GM23338 (cell line): ENCODE results near the gene IWS1. TPM values are rescaled to one million over a fixed set of nuclear protein-coding genes. Genes with fewer than 3 reads are reported as not detected.

Source experiments
- ATAC-seq: fragments of 200-7000 bp; cut with Tn5 transposase; 3 replicates; pipeline ENCODE4 v1.9.1; 2020
- DNase-seq: peaks from one replicate; pipeline ENCODE4 v3.0.0-alpha.2; 2015; ENCODE audit warnings: low spot score
- H2AFZ ChIP-seq: fragments of 200-600 bp; sonication (generic); 2 replicates; pipeline ENCODE4 v1.8.0; 2016; ENCODE audit warnings: antibody characterized with exemption, mild to moderate bottlenecking, moderate library complexity
- H3F3A ChIP-seq: fragments of 200-600 bp; sonication (generic); replicated peaks from 2 replicates; pipeline ENCODE4 v1.8.0; 2017; ENCODE audit warnings: antibody characterized with exemption, mixed run types, low read depth
- H3K27ac ChIP-seq: fragments of 200-600 bp; sonication (generic); 2 replicates; pipeline ENCODE4 v1.6.1; 2016; ENCODE audit warnings: low read depth
- H3K27me3 ChIP-seq: fragments of 200-600 bp; sonication (generic); 2 replicates; pipeline ENCODE4 v1.8.0; 2016; ENCODE audit warnings: mild to moderate bottlenecking, mixed run types, moderate library complexity; ENCODE audit not compliant: insufficient read depth
- H3K36me3 ChIP-seq: fragments of 200-600 bp; sonication (generic); 2 replicates; pipeline ENCODE4 v1.8.0; 2016; ENCODE audit warnings: mild to moderate bottlenecking; ENCODE audit not compliant: insufficient read depth
- H3K4me1 ChIP-seq: fragments of 200-600 bp; sonication (generic); 2 replicates; pipeline ENCODE4 v1.8.0; 2016; ENCODE audit warnings: mild to moderate bottlenecking, moderate library complexity; ENCODE audit not compliant: insufficient read depth
- H3K4me2 ChIP-seq: fragments of 200-600 bp; sonication (generic); 2 replicates; pipeline ENCODE4 v1.7.1; 2017; ENCODE audit warnings: mixed run types
- H3K4me3 ChIP-seq: fragments of 200-600 bp; sonication (generic); 2 replicates; pipeline ENCODE4 v1.6.1; 2016; ENCODE audit warnings: mixed run types
- H3K79me2 ChIP-seq: fragments of 200-600 bp; sonication (generic); replicated peaks from 2 replicates; pipeline ENCODE4 v1.8.0; 2017; ENCODE audit warnings: mild to moderate bottlenecking; ENCODE audit not compliant: insufficient read depth
- H3K9me2 ChIP-seq: fragments of 200-600 bp; sonication (generic); 2 replicates; pipeline ENCODE4 v1.8.0; 2017; ENCODE audit not compliant: insufficient read depth
- H4K20me1 ChIP-seq: fragments of 200-600 bp; sonication (generic); replicated peaks from 2 replicates; pipeline ENCODE4 v1.8.0; 2017; ENCODE audit warnings: mild to moderate bottlenecking; ENCODE audit not compliant: insufficient read depth
- H3K27ac Mint-ChIP-seq: 2 replicates; pipeline ENCODE4 v1.8.0; 2020; ENCODE audit warnings: inconsistent platforms, mild to moderate bottlenecking, moderate library complexity, mixed read lengths
- H3K27me3 Mint-ChIP-seq: 3 replicates; pipeline ENCODE4 v1.8.0; 2022; ENCODE audit warnings: low read depth, mild to moderate bottlenecking, moderate library complexity, mixed read lengths, inconsistent platforms; ENCODE audit not compliant: insufficient read depth, poor library complexity
- H3K36me3 Mint-ChIP-seq: 3 replicates; pipeline ENCODE4 v1.8.0; 2021; ENCODE audit warnings: low read depth, mild to moderate bottlenecking, inconsistent platforms, moderate library complexity, mixed read lengths
- H3K4me1 Mint-ChIP-seq: 3 replicates; pipeline ENCODE4 v1.8.0; 2020; ENCODE audit warnings: mild to moderate bottlenecking, inconsistent platforms, mixed read lengths
- H3K4me3 Mint-ChIP-seq: 3 replicates; pipeline ENCODE4 v1.8.0; 2021; ENCODE audit warnings: moderate library complexity, mild to moderate bottlenecking, inconsistent platforms, mixed read lengths
- H3K9me3 Mint-ChIP-seq: 3 replicates; pipeline ENCODE4 v1.8.0; 2020; ENCODE audit warnings: moderate library complexity, mild to moderate bottlenecking, inconsistent platforms, mixed read lengths
- EZH2 ChIP-seq: fragments of 200-600 bp; sonication (generic); IDR thresholded peaks from one replicate; pipeline ENCODE4 v1.8.0; 2017; ENCODE audit warnings: antibody characterized with exemption, mild to moderate bottlenecking, low read depth; ENCODE audit not compliant: unreplicated experiment
- EZH2phosphoT487 ChIP-seq: fragments of 200-600 bp; sonication (generic); IDR thresholded peaks from one replicate; pipeline ENCODE4 v1.8.1; 2018; ENCODE audit warnings: antibody characterized with exemption; ENCODE audit not compliant: unreplicated experiment
- JUNB ChIP-seq: IDR thresholded peaks from one replicate; pipeline ENCODE4 v1.6.1; 2016; ENCODE audit warnings: antibody characterized with exemption; ENCODE audit not compliant: unreplicated experiment
- NANOG ChIP-seq: IDR thresholded peaks from 2 replicates; pipeline ENCODE4 v1.6.1; 2016; ENCODE audit warnings: antibody characterized with exemption, borderline replicate concordance
- STAT1 ChIP-seq: IDR thresholded peaks from one replicate; pipeline ENCODE4 v1.6.1; 2016; ENCODE audit warnings: antibody characterized with exemption; ENCODE audit not compliant: unreplicated experiment
- ZNF114 ChIP-seq: fragments of 250-450 bp; sonication (Bioruptor Pico); IDR thresholded peaks from 2 replicates; pipeline ENCODE4 v1.5.0; 2020; ENCODE audit warnings: mild to moderate bottlenecking, moderate library complexity
- ZNF331 ChIP-seq: fragments of 250-450 bp; sonication (Bioruptor Pico); IDR thresholded peaks from 2 replicates; pipeline ENCODE4 v1.5.0; 2020; ENCODE audit warnings: low read depth, mild to moderate bottlenecking, moderate library complexity
- polyA plus RNA-seq: library from polyadenylated mRNA; unstranded; fragments of >200 nt; fragmentation: Nextera tagmentation; extraction: Ambion mirVana; gene quantifications from 2 replicates; pipeline ENCODE4 v1.2.1, GENCODE V29; 2016
- total RNA-seq: library from RNA; depleted of rRNA; stranded (reverse); fragments of >200 nt; shearing (Covaris generic); gene quantifications from 2 replicates; pipeline ENCODE4 v1.2.3, GENCODE V29; 2014
- TF ChIP-seq, protein P1 (sequence below): IDR thresholded peaks from 2 replicates; pipeline ENCODE4 v1.6.1; 2016; ENCODE audit warnings: antibody characterized with exemption
- TF ChIP-seq, protein P2 (sequence below), 2 experiments: fragments of 200-600 bp in 1 of 2; sonication (generic) in 1 of 2; conservative IDR thresholded peaks; 2 replicates each; pipeline versions ENCODE4 v1.5.1 to v1.6.1; 2016 to 2017; ENCODE audit warnings: antibody characterized with exemption in 2 of 2, low read depth in 2 of 2, mild to moderate bottlenecking in 2 of 2, moderate library complexity in 1 of 2
- TF ChIP-seq, protein P3 (sequence below): fragments of 250-450 bp; sonication (Bioruptor Pico); IDR thresholded peaks from 2 replicates; pipeline ENCODE4 v1.5.0; 2020; ENCODE audit warnings: mild to moderate bottlenecking, moderate library complexity

The IWS1 gene
- total and polyA plus RNA-seq, 2 experiments from 2014 or later, result 82.8 to 97.2 TPM

DNA sequence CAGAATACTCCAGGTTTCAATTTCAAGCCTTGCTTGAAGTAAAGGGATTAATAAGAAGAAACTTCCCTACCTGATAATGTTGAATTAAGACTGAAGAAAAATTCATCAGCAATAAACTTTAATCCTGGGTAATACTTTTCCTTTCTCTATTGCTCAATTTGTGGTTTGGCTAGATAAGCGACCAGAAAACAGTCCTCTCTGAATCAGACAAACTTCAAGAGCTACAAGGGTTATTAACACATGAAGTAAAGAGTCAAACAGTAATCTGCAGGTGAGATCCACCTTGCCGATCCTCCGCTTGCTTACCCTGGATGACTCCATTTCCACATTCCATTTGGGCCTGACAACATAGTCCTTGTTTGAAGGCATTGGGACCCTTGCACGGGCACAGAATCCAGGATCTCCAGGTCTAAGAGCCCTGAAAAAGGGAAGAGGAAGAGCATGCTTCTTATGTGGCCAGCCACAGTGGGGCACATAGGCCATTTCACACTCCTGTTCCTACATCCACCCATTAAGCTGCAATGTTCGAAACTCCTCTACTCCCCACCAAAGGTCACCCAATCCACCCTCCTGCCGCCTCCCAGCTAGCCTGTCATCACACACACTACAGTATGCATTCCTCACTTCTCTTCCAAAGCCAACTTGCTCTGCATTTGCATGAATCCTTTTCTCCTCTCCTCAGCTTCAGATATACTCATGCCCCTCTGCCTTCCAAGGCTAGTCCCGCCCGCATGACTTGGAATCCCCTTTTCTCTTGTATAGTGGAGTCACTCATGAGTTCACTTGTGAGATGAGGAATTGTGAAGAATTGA, 39.8 kb downstream of the IWS1 start:
- H3K4me1 ChIP-seq, result peaks cover 5% of the 10 kb centered on the region
- no peak overlapping the region for H3K27ac Mint-ChIP-seq
- TF ChIP-seq JUNB (no peak), EZH2phosphoT487 (no peak), STAT1 (no peak), NANOG (no peak), ZNF114 (no peak), EZH2 (no peak), ZNF331 (CRISPR knock-in tag) (no peak)
- TF ChIP-seq, protein P1, sequence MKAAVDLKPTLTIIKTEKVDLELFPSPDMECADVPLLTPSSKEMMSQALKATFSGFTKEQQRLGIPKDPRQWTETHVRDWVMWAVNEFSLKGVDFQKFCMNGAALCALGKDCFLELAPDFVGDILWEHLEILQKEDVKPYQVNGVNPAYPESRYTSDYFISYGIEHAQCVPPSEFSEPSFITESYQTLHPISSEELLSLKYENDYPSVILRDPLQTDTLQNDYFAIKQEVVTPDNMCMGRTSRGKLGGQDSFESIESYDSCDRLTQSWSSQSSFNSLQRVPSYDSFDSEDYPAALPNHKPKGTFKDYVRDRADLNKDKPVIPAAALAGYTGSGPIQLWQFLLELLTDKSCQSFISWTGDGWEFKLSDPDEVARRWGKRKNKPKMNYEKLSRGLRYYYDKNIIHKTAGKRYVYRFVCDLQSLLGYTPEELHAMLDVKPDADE, result no peak
- TF ChIP-seq, protein P2, sequence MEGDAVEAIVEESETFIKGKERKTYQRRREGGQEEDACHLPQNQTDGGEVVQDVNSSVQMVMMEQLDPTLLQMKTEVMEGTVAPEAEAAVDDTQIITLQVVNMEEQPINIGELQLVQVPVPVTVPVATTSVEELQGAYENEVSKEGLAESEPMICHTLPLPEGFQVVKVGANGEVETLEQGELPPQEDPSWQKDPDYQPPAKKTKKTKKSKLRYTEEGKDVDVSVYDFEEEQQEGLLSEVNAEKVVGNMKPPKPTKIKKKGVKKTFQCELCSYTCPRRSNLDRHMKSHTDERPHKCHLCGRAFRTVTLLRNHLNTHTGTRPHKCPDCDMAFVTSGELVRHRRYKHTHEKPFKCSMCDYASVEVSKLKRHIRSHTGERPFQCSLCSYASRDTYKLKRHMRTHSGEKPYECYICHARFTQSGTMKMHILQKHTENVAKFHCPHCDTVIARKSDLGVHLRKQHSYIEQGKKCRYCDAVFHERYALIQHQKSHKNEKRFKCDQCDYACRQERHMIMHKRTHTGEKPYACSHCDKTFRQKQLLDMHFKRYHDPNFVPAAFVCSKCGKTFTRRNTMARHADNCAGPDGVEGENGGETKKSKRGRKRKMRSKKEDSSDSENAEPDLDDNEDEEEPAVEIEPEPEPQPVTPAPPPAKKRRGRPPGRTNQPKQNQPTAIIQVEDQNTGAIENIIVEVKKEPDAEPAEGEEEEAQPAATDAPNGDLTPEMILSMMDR (conservative IDR thresholded peaks at IDR 0.05; ENCODE audit: low read depth in 2 of 2), result no peak
- TF ChIP-seq, protein P3, sequence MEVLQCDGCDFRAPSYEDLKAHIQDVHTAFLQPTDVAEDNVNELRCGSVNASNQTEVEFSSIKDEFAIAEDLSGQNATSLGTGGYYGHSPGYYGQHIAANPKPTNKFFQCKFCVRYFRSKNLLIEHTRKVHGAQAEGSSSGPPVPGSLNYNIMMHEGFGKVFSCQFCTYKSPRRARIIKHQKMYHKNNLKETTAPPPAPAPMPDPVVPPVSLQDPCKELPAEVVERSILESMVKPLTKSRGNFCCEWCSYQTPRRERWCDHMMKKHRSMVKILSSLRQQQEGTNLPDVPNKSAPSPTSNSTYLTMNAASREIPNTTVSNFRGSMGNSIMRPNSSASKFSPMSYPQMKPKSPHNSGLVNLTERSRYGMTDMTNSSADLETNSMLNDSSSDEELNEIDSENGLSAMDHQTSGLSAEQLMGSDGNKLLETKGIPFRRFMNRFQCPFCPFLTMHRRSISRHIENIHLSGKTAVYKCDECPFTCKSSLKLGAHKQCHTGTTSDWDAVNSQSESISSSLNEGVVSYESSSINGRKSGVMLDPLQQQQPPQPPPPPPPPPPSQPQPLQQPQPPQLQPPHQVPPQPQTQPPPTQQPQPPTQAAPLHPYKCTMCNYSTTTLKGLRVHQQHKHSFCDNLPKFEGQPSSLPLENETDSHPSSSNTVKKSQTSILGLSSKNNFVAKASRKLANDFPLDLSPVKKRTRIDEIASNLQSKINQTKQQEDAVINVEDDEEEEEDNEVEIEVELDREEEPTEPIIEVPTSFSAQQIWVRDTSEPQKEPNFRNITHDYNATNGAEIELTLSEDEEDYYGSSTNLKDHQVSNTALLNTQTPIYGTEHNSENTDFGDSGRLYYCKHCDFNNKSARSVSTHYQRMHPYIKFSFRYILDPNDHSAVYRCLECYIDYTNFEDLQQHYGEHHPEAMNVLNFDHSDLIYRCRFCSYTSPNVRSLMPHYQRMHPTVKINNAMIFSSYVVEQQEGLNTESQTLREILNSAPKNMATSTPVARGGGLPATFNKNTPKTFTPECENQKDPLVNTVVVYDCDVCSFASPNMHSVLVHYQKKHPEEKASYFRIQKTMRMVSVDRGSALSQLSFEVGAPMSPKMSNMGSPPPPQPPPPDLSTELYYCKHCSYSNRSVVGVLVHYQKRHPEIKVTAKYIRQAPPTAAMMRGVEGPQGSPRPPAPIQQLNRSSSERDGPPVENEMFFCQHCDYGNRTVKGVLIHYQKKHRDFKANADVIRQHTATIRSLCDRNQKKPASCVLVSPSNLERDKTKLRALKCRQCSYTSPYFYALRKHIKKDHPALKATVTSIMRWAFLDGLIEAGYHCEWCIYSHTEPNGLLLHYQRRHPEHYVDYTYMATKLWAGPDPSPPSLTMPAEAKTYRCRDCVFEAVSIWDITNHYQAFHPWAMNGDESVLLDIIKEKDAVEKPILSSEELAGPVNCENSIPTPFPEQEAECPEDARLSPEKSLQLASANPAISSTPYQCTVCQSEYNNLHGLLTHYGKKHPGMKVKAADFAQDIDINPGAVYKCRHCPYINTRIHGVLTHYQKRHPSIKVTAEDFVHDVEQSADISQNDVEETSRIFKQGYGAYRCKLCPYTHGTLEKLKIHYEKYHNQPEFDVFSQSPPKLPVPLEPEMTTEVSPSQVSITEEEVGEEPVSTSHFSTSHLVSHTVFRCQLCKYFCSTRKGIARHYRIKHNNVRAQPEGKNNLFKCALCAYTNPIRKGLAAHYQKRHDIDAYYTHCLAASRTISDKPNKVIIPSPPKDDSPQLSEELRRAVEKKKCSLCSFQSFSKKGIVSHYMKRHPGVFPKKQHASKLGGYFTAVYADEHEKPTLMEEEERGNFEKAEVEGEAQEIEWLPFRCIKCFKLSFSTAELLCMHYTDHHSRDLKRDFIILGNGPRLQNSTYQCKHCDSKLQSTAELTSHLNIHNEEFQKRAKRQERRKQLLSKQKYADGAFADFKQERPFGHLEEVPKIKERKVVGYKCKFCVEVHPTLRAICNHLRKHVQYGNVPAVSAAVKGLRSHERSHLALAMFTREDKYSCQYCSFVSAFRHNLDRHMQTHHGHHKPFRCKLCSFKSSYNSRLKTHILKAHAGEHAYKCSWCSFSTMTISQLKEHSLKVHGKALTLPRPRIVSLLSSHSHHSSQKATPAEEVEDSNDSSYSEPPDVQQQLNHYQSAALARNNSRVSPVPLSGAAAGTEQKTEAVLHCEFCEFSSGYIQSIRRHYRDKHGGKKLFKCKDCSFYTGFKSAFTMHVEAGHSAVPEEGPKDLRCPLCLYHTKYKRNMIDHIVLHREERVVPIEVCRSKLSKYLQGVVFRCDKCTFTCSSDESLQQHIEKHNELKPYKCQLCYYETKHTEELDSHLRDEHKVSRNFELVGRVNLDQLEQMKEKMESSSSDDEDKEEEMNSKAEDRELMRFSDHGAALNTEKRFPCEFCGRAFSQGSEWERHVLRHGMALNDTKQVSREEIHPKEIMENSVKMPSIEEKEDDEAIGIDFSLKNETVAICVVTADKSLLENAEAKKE (CRISPR knock-in tag), result no peak

More for the DNA sequence above, 39.8 kb downstream of the IWS1 start:
- H3K4me3 Mint-ChIP-seq, result no peak overlapping the region
- Histone ChIP-seq H3K36me3 (peaks cover 59% of the 10 kb centered on the region), H3K27me3 (no peaks in the 10 kb centered on the region), H3K9me2 (no peaks in the 10 kb centered on the region), H3K27ac (no peak overlapping the region), H4K20me1 (0 out of 2 replicates have a peak, but pooled peaks cover 14% of the 10 kb centered on the region), H3F3A (no peaks in the 10 kb centered on the region; the same call in 1 of the 2 replicates), H3K4me2 (no peak overlapping the region), H3K79me2 (no peaks in the 10 kb centered on the region; the same call in 1 of the 2 replicates), H2AFZ (no peak overlapping the region), H3K4me3 (no peak overlapping the region)
- H3K36me3 Mint-ChIP-seq, result peaks cover 85% of the 10 kb centered on the region
- H3K4me1 Mint-ChIP-seq, result peaks cover 13% of the 10 kb centered on the region; the same call in 2 of the 3 replicates
- no peaks in the 10 kb centered on the region for H3K27me3 Mint-ChIP-seq
- no peaks in the 10 kb centered on the region for H3K9me3 Mint-ChIP-seq
- ATAC-seq (no peak), DNase-seq (no peak)
